Measurements from ENCODE around the gene SEL1L3.
A peak's percentile ranks its signal among the peaks of the same experiment; 100 is the strongest.

The SEL1L3 gene

GRCh38 chr4:25770847-25771246 is 91.9 kb downstream of the SEL1L3 start:
- no peak for DNase-seq (ENCODE audit: low read depth)
- no peak overlapping the region for H3K4me3 ChIP-seq (ENCODE audit: low read depth, low read length)

GRCh38 chr4:25769251-25769650 is 93.5 kb downstream of the SEL1L3 start:
- DNase-seq (ENCODE audit: low read depth), result peak; percentile 31
- H3K4me3 ChIP-seq (ENCODE audit: low read depth, low read length), result no peak overlapping the region

GRCh38 chr4:25767877-25768725 is 94.7 kb downstream of the SEL1L3 start:
- no peak overlapping the region for H3K4me3 ChIP-seq (ENCODE audit: low read depth, low read length)
- DNase-seq (ENCODE audit: low read depth), result peak; percentile 45

GRCh38 chr4:25760518-25761157 is 102.2 kb downstream of the SEL1L3 start:
- peak; percentile 7 for DNase-seq (ENCODE audit: low read depth)
- H3K4me3 ChIP-seq (ENCODE audit: low read depth, low read length), result no peak overlapping the region

- H3K4me3 ChIP-seq (ENCODE audit: low read depth, low read length), result no peak overlapping the region
- DNase-seq (ENCODE audit: low read depth), result no peak
These were observed 102.7 kb downstream of the SEL1L3 start for GRCh38 chr4:25760048-25760447.

- DNase-seq (ENCODE audit: low read depth), result no peak
- no peak overlapping the region for H3K4me3 ChIP-seq (ENCODE audit: low read depth, low read length)
These were observed 103.7 kb downstream of the SEL1L3 start for GRCh38 chr4:25759101-25759500.

- DNase-seq (ENCODE audit: low read depth), result no peak
- H3K4me3 ChIP-seq (ENCODE audit: low read depth, low read length), result no peak overlapping the region
These were observed 105.3 kb downstream of the SEL1L3 start for GRCh38 chr4:25757452-25757851.

GRCh38 chr4:25756503-25756902 is 106.3 kb downstream of the SEL1L3 start:
- H3K4me3 ChIP-seq (ENCODE audit: low read depth, low read length), result no peak overlapping the region
- no peak for DNase-seq (ENCODE audit: low read depth)

GRCh38 chr4:25755911-25756310 is 106.9 kb downstream of the SEL1L3 start:
- no peak for DNase-seq (ENCODE audit: low read depth)
- H3K4me3 ChIP-seq (ENCODE audit: low read depth, low read length), result no peak overlapping the region

GRCh38 chr4:25753239-25753638 is 109.5 kb downstream of the SEL1L3 start:
- DNase-seq (ENCODE audit: low read depth), result no peak
- no peak overlapping the region for H3K4me3 ChIP-seq (ENCODE audit: low read depth, low read length)

- H3K4me3 ChIP-seq (ENCODE audit: low read depth, low read length), result no peak overlapping the region
- no peak for DNase-seq (ENCODE audit: low read depth)
These were observed 111.9 kb downstream of the SEL1L3 start for GRCh38 chr4:25750874-25751273.

- no peak overlapping the region for H3K4me3 ChIP-seq (ENCODE audit: low read depth, low read length)
- DNase-seq (ENCODE audit: low read depth), result no peak
These were observed 113.5 kb downstream of the SEL1L3 start for GRCh38 chr4:25749150-25749794.

GRCh38 chr4:25743971-25744370 is 118.8 kb downstream of the SEL1L3 start:
- DNase-seq (ENCODE audit: low read depth), result no peak
- no peak overlapping the region for H3K4me3 ChIP-seq (ENCODE audit: low read depth, low read length)

- DNase-seq (ENCODE audit: low read depth), result no peak
- H3K4me3 ChIP-seq (ENCODE audit: low read depth, low read length), result no peak overlapping the region
These were observed 133.2 kb downstream of the SEL1L3 start for GRCh38 chr4:25729564-25729963.

GRCh38 chr4:25728886-25729285 is 133.9 kb downstream of the SEL1L3 start:
- DNase-seq (ENCODE audit: low read depth), result no peak
- H3K4me3 ChIP-seq (ENCODE audit: low read depth, low read length), result no peak overlapping the region

GRCh38 chr4:25727711-25728493 is 134.9 kb downstream of the SEL1L3 start:
- no peak for DNase-seq (ENCODE audit: low read depth)
- no peak overlapping the region for H3K4me3 ChIP-seq (ENCODE audit: low read depth, low read length)

- H3K4me3 ChIP-seq (ENCODE audit: low read depth, low read length), result no peak overlapping the region
- no peak for DNase-seq (ENCODE audit: low read depth)
These were observed 136.9 kb downstream of the SEL1L3 start for GRCh38 chr4:25725870-25726269.

- H3K4me3 ChIP-seq (ENCODE audit: low read depth, low read length), result no peak overlapping the region
- no peak for DNase-seq (ENCODE audit: low read depth)
These were observed 139.4 kb downstream of the SEL1L3 start for GRCh38 chr4:25723409-25723808.

- H3K4me3 ChIP-seq (ENCODE audit: low read depth, low read length), result no peak overlapping the region
- no peak for DNase-seq (ENCODE audit: low read depth)
These were observed 139.8 kb downstream of the SEL1L3 start for GRCh38 chr4:25722964-25723363.

GRCh38 chr4:25713812-25714211 is 149.0 kb downstream of the SEL1L3 start:
- no peak for DNase-seq (ENCODE audit: low read depth)
- H3K4me3 ChIP-seq (ENCODE audit: low read depth, low read length), result no peak overlapping the region

Measured in skeletal muscle cell (primary cell).